Measurements from ENCODE around the gene C5orf52. TPM values are rescaled to one million over a fixed set of nuclear protein-coding genes. Genes with fewer than 3 reads are reported as not detected.
"Not testable (repeated sequence)": the region's sequence is repeated elsewhere in the genome, so short reads cannot be mapped to it uniquely, and the experiment has no call there.

C5orf52 gene
- total RNA-seq, 6 experiments from 2014 or later, result not detected

DNA sequence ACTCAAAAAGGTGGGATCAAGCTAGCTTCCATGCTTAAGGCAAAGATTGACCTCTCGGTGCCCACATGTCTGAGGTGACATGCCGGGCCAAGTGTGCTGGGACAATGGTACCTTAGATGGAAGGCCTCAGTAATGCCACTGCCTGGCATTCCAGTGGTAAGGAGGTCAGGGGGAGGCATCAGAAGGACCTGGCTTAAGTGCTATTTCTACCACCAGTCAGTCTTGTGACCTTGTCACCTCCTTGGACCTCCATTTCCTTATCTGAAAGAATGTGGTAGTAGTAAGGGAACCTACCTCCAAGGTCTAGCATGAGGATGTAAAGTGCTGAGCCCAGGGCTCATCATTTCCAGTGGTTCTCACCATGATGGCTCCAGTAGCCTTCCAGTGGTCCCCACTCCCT lies 8.9 kb downstream of the C5orf52 start:
- Mint-ChIP-seq H3K36me3 (ENCODE audit: low read depth) (no peaks in the 10 kb centered on the region), H3K27me3 (ENCODE audit: insufficient read depth) (no peaks in the 10 kb centered on the region; the same call in 1 of the 2 replicates), H3K4me3 (no peak overlapping the region), H3K27ac (no peak overlapping the region), H3K9me3 (no peaks in the 10 kb centered on the region), H3K4me1 (ENCODE audit: low read depth) (no peaks in the 10 kb centered on the region)
- no peak for DNase-seq
- TF ChIP-seq, protein P1, sequence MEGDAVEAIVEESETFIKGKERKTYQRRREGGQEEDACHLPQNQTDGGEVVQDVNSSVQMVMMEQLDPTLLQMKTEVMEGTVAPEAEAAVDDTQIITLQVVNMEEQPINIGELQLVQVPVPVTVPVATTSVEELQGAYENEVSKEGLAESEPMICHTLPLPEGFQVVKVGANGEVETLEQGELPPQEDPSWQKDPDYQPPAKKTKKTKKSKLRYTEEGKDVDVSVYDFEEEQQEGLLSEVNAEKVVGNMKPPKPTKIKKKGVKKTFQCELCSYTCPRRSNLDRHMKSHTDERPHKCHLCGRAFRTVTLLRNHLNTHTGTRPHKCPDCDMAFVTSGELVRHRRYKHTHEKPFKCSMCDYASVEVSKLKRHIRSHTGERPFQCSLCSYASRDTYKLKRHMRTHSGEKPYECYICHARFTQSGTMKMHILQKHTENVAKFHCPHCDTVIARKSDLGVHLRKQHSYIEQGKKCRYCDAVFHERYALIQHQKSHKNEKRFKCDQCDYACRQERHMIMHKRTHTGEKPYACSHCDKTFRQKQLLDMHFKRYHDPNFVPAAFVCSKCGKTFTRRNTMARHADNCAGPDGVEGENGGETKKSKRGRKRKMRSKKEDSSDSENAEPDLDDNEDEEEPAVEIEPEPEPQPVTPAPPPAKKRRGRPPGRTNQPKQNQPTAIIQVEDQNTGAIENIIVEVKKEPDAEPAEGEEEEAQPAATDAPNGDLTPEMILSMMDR (IDR thresholded peaks at IDR 0.05), result no peak

DNA sequence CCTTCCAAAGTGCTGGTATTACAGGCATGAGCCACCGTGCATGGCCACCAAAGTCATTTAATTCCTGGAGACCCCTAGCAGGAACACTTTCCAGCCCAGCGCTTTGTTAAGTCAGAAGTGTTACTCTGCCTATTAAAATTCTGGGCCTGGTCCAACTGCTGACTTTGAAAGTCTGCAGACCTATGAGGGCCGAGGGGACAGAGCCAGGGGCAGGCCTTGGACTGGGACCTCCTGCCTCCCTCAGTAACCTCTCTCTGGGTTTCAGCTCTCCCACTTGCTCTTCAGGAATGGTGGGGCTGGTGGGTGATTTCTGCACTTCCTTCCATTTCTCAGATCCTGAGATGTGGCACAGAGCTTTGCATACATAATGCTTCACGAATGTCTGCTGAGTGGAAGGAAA lies 9.7 kb downstream of the C5orf52 start:
- H3K4me3 Mint-ChIP-seq, result no peak overlapping the region
- no peaks in the 10 kb centered on the region for H3K36me3 Mint-ChIP-seq (ENCODE audit: low read depth)
- H3K9me3 Mint-ChIP-seq, result no peaks in the 10 kb centered on the region
- no peaks in the 10 kb centered on the region for H3K4me1 Mint-ChIP-seq (ENCODE audit: low read depth)
- H3K27ac Mint-ChIP-seq, result no peak overlapping the region
- H3K27me3 Mint-ChIP-seq (ENCODE audit: insufficient read depth), result no peaks in the 10 kb centered on the region; the same call in 1 of the 2 replicates
- no peak for DNase-seq
- TF ChIP-seq, protein P1 (IDR thresholded peaks at IDR 0.05), result no peak

DNA sequence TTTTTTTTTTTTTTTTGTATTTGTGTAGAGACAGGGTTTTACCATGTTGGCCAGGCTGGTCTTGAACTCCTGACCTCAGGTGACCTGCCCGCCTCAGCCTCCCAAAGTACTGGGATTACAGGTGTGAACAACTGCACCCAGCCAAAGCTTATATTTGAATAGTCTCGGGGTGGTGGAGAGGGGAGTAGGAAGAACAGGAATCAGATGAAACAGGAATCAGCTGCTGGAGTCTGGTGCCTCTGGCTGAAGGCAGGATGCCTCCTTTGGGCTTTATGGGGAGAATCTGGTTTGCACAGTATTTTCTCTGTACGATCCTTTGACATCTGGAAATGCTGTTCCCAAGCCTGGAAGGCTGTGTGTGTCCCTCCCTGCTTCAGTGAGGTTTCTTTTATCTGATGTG lies 10.9 kb downstream of the C5orf52 start:
- TF ChIP-seq, protein P1 (IDR thresholded peaks at IDR 0.05), result no peak
- no peak for DNase-seq
- Mint-ChIP-seq H3K9me3 (no peaks in the 10 kb centered on the region), H3K27me3 (ENCODE audit: insufficient read depth) (no peaks in the 10 kb centered on the region), H3K36me3 (ENCODE audit: low read depth) (no peaks in the 10 kb centered on the region), H3K27ac (no peak overlapping the region), H3K4me1 (ENCODE audit: low read depth) (no peaks in the 10 kb centered on the region), H3K4me3 (no peak overlapping the region)

DNA sequence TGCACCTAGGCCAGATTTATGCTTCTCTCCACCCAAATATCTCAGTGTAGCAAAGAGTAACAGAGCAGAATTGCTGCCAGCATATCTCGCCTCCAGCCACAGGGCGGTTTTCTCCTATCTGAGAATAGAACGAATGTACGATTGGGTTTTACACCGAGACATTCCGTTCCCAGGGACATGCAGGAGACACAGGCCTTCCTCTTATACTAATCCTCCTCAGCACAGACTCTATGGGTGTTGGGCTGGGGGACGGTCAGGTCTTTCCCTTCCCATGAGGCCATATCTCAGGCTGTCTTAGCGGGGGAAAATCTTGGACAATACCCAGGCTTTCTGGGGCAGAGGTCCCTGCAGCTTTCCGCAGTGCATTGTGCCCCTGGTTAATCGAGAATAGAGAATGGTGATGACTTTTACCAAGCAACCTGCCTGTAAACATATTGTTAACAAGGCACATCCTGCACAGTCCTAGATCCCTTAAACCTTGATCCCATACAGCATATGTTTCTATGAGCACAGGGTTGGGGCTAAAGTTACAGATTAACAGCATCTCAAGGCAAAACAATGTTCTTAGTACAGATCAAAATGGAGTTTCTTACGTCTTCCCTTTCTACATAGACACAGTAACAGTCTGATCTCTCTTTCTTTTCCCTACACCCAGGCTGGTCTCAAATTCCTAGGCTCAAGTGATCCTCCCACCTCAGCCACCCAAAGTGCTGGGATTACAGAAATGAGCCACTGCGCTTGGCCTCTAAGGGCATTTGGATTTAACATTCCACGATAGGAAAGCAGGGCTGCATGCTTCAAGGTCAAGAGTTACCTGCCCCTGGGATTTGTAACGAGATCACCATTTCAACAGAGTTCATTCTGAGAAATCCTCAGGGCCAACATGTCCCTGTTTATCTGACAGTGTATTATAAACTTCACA lies 15.2 kb downstream of the C5orf52 start:
- H3K27me3 Mint-ChIP-seq (ENCODE audit: insufficient read depth); DNase-seq; H3K36me3 Mint-ChIP-seq (ENCODE audit: low read depth); H3K27ac Mint-ChIP-seq; H3K9me3 Mint-ChIP-seq; H3K4me3 Mint-ChIP-seq; H3K4me1 Mint-ChIP-seq (ENCODE audit: low read depth): not testable (repeated sequence)

DNA sequence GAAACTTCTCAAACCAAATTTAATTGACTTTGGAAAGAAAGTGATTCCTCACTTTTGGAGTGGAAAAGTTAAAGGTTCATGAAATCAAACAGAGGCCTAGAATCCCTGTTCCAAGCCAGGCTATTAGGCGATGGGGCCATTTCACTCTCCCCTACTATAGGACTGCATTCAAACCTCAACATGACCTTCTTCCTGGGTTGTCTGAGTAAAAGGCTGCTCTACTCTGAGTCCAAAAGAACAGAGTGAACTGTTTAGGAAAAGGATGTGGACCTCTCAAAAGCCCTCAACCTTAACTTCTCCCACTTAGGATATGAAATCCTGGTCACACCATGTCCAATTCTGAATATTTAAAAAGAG lies 15.8 kb downstream of the C5orf52 start:
- Mint-ChIP-seq H3K9me3 (no peaks in the 10 kb centered on the region; the same call in 1 of the 2 replicates), H3K4me1 (ENCODE audit: low read depth) (no peaks in the 10 kb centered on the region)

More for the DNA sequence above, 15.8 kb downstream of the C5orf52 start:
- H3K36me3 Mint-ChIP-seq (ENCODE audit: low read depth), result no peaks in the 10 kb centered on the region
- TF ChIP-seq, protein P1 (IDR thresholded peaks at IDR 0.05), result no peak
- DNase-seq, result no peak
- no peak overlapping the region for H3K27ac Mint-ChIP-seq
- no peaks in the 10 kb centered on the region for H3K27me3 Mint-ChIP-seq (ENCODE audit: insufficient read depth)
- H3K4me3 Mint-ChIP-seq, result no peak overlapping the region

Data from HFFc6 (cell line).